ENCODE data around the gene CA5A.
"Not testable (repeated sequence)": the region's sequence is repeated elsewhere in the genome, so short reads cannot be mapped to it uniquely, and the experiment has no call there.

The CA5A gene

DNA sequence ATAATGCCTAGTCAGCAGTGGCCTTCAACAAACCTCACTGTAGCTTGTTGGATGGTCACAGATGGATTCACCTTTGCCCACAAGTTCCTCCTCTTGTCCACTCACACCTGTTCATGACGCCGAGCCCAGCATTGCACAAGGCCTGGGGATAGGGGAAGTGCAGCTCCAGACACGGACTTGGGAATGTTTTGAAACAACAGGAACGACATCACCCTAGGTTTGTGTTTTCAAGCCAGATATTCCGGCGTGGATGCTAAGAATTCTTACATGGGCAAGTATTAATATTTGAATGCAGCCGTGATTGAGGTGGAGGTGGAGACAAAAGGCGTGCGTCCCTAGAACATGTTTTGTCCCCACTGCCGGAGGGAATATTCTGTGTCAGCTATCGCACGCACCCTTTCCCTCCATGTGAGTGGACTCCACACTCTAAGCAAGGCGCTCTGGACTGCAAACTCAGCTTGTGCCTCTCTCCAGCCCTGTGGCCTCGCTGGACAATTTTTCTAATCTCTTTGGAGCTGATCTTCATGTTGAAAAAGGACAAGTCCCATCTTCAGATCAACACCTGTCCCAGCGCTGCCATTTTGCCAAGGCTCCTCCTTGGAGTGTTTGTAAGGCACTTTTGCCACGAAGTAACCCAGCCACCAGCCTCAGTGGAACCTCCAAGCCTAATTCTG, 12.9 kb upstream of the CA5A start:
- no peak for DNase-seq (ENCODE audit: extremely low read depth in 1 of 2, low read depth in 1 of 2)

DNA sequence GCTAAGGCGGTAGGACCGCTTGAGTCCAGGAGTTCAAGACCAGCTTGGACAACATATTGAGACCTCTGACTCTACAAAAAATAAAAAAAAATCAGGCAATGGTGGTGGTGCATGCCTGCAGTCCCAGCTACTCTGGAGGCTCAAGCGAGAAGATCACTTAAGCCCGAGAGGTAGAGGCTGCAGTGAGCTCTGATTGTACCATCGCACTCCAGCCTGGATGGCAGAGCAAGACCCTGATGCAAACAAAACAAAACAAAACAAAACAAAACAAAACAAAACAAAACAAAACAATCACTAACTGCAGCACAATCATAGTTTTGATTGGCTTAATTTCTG, 12.4 kb upstream of the CA5A start:
- no peak for DNase-seq (ENCODE audit: extremely low read depth in 1 of 2, low read depth in 1 of 2)

DNA sequence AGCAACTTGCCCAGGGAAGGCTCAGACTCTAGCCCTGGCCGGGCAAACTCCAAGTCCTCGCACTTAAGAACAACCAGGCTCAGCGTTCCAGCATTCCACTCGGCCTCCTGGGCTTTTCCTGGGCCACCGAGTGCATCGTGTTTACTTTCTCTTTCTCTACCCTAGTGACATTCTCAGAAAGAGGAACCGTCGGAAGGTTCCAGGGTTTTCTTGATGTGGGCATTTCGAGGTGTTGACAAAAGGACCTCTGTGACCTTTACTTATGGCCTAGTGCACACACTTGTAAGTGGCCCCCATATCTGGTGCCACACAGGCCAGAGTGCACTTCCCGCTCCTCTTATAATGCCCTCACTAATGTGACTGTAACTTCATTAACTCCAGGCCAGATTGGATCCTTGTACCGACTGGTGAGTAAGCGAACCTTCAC, 11.8 kb upstream of the CA5A start:
- no peak for DNase-seq (ENCODE audit: extremely low read depth in 1 of 2, low read depth in 1 of 2)

DNA sequence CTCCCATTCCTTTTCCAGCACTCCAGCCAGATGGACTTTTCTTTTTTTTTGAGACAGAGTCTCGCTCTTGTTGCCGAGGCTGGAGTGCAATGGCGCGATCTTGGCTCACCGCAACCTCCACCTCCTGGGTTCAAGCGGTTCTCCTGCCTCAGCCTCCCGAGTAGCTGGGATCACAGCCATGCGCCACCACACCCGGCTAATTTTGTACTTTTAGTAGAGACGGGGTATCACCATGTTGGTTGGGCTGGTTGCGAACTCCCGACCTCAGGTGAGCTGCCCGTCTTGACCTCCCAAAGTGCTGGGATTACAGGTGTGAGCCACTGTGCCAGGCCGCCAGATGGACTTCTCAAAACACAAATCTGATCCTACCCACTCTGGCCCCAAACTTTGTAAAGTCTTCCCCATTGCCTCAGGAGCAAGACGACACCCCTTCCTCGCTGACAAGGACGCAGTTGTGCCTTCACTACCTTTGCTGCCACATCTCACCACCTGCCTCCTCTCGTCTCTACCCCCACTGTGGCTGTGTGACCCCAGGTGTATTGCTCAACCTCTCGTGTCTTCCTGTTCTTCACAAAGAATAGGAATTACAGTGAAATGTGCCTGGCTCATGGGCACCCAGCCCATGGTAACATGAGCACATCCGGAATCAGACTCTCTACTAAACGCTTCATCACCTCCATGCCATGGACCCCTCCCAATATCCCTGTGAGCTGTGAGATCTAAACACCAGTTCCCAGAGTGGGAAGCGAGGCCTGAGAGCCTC, 11.2 kb upstream of the CA5A start:
- DNase-seq (ENCODE audit: extremely low read depth in 1 of 2, low read depth in 1 of 2), result no peak

DNA sequence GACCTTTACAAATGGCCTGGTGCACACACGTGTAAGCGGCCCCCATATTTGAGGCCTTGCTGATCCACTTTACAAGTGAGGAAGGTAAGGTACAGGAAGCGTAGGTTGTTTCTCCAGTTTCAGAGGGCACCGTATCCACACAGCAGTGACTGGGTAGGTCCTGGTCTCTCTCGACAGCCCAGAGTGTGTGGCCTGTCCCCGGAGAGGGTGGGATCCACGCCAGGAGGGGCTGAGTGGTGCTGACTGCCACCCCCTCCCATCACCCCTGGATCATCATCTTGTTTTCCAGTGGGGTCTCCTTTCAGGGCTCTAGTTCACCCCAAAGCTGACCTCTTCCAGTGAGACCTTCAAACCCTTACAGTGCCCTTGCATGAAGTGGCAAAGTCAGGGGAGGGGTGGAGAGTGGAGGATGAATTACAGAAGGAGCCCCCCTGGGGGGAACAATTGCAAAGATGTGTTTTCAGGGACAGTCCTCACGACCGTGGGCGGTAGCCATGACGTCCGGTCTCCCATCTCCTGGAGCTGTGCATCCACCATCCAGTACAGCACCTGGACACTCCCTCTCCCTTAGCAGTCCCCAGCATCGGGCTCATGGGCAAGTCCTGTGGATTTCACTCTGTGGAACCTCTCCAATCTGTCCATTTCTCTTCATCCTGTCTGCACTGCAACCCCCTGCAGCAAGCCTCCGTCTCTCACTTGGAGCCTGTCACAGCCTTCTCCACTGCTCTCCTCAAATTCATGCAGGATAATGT, 10.4 kb upstream of the CA5A start:
- no peak for DNase-seq (ENCODE audit: extremely low read depth in 1 of 2, low read depth in 1 of 2)

DNA sequence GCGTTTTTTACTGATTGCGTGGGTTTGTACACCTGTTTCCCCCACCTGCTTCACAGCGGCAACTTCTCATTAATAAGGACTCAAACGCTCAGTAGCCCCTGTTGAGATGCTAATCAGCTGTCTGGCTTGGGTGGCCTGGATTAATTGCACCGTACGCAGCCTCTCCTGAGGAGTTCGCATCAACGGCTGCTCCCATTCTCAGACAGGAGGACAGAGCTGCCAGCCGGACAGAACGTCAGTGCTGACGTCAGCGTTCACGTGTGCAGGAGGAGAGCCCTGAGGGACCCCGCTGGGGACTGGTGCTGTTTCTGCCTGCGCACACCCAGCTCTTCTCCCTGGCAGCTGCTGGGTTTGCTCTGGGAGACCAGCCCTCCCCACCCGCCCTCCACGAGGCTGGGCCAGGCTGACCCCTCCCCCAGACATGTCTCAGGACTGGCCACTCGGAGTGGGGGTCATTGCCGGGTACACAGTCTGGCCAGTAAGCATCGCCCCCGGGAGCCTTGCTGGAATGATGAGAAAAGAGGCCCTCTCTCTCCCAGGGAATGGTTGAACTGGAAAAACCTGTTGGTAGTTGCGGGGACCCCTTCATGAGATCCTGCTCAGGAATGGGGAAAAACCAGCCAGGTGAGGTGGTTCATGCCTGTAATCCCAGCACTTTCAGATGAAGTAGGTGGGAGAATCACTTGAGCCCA, 9.2 kb upstream of the CA5A start:
- DNase-seq (ENCODE audit: extremely low read depth in 1 of 2, low read depth in 1 of 2), result no peak

DNA sequence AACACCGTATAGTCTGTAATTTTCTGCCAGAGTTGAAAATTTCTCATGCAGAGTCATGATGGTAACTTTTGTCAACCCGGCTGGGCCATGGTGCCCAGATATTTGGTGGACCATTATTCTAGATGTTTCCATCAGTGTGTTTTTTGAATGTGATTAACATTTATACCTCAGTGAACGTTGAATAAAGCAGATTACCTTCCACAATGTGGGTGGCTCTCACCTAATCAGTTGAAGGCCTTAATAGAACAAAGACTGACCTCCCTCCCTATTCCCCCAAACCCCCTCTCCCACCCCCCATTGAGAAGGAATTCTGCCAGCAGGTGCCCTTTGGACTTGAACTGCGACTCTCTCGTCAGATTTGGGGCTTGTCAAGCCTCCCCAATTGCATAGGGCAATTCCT, 6.4 kb upstream of the CA5A start:
- no peak for DNase-seq (ENCODE audit: extremely low read depth in 1 of 2, low read depth in 1 of 2)

DNA sequence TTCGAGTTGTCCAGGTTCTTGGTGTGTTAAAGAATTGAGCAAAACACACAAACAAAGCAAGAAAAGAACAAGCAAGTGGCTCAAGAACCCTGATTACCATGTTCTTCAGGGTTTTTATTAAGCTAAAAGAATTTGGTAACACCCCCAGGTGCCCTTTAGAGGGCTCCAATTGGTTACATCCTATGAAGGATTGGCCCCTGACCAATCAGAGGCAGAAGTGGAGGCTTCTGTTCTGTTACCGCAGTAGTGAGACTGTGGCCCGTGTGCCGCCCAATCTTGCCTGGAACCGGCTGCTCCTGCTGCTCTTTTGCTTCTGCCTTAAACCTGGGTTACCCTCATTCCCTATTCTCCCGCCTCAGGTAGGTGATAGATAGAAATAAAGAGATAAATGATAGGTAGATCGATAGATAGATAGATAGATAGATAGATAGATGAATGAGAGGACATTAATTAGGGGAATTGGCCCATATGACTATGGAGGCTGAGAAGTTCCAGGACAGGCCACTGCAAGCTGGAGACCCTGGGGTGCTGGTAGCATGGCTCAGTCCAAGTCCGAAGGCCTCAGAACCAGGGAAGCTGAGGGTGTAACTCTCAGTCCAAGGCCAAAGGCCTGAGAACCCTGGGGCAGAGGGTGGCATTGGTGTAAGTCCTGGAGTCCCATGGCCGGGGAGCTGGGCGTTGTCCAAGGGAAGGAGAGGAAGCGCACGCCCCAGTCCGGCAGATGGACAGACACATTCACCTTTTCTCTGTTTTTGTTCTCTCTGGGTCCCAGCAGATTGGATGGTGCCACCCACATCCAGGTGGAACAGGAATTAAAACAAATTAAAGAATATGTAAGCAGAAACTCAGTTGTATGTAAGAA, 3.5 kb upstream of the CA5A start:
- no peak for DNase-seq (ENCODE audit: extremely low read depth in 1 of 2, low read depth in 1 of 2)

DNA sequence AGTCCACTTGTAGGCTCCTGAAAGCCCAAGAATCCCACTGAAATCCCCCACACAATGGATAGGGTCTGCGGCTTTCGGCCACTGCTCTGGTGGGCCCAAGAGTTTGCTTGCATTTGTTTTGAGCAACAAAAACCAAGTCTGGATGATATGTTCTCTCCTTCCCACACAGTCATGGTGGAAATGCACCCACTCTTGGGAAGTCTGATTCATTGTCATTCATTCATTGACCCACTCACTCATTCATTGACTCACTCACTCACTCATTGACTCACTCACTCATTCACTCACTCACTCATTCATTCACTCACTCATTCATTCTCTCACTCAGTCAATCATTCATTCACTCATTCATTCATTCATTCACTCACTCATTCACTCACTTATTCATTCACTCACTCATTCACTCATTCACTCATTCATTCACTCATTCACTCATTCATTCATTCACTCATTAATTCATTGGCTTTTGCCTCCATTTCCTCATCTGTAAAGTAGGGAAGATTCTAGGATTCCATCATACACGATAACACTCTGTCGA, 2.2 kb upstream of the CA5A start:
- DNase-seq (ENCODE audit: extremely low read depth in 1 of 2, low read depth in 1 of 2), result no peak

DNA sequence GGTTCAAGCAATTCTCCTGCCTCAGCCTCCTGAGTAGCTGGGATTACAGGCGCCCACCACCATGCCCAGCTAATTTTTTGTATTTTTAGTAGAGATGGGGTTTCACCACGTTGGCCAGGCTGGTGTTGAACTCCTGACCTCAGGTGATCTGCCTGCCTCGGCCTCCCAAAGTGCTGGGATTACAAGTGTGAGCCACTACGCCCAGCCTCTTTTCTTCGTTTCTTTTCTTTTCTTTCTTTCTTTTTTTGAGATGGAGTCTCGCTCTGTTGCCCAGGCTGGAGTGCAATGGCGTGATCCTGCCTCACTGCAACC, 858 bp upstream of the CA5A start:
- DNase-seq (ENCODE audit: extremely low read depth in 1 of 2, low read depth in 1 of 2), result not testable (repeated sequence)

DNA sequence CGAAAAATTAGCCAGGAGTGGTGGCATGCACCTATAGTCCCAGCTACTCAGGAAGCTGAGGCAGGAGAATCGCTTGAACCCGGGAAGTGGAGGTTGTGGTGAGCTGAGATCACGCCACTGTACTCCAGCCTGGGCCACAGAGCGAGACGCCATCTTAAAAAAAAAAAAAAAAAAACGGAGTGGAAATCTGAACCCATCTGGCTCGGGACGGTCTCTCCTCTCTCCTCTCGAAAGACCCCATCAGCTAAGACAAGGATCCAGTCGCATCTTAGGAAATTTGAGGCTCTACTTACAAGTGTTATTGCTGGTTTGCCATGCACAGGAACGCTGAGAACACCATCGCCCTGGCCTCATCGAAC, 334 bp downstream of the CA5A start:
- DNase-seq (ENCODE audit: extremely low read depth in 1 of 2, low read depth in 1 of 2), result not testable (repeated sequence)

DNA sequence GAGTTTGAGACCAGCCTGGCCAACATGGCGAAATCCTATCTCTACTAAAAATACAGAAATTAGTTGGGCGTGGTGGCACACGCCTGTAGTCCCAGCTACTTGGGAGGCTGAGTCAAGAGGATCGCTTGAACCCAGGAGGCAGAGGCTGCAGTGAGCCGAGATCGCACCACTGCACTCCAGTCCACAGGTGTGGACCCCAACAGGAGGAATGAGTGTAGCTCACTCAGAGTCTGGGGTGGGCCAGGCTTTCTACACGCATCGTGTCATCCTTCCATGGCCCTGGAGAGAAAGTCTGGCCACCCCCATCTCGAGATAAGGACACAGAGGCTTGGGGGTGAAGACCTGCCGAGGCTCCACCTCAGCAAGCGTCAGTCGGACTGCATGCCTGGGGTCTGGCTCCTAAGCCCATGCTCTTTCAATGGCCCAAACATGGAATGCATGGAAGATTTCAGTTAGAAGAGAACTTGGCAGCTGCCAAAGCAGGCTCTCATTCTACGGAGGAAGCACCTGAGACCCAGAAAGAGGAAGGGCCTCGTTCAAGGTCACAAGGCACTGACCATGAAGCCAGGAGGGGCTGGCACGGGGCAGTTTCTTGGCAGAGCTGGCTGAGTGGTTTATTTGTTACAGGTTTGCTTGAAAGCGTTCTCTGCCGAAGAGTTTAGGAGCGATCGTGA, 1.4 kb downstream of the CA5A start:
- not testable (repeated sequence) for DNase-seq (ENCODE audit: extremely low read depth in 1 of 2, low read depth in 1 of 2)

DNA sequence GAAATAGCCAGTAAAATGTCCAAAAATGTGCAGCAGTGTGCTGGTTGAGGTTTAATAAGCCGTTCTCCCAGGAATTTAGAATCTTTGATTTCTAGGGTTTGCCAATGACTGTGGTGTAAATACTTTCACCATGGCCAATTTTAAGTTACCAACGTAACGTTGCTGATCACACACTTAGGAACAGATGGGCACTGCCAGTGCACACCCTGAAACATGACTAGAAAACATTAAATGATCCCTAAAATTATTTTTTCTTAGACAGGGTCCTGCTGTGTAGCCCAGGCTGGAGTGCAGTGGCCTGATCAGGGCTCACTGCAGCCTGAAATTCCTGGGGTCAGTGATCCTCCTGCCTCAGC, 3.2 kb downstream of the CA5A start:
- no peak for DNase-seq (ENCODE audit: extremely low read depth in 1 of 2, low read depth in 1 of 2)

DNA sequence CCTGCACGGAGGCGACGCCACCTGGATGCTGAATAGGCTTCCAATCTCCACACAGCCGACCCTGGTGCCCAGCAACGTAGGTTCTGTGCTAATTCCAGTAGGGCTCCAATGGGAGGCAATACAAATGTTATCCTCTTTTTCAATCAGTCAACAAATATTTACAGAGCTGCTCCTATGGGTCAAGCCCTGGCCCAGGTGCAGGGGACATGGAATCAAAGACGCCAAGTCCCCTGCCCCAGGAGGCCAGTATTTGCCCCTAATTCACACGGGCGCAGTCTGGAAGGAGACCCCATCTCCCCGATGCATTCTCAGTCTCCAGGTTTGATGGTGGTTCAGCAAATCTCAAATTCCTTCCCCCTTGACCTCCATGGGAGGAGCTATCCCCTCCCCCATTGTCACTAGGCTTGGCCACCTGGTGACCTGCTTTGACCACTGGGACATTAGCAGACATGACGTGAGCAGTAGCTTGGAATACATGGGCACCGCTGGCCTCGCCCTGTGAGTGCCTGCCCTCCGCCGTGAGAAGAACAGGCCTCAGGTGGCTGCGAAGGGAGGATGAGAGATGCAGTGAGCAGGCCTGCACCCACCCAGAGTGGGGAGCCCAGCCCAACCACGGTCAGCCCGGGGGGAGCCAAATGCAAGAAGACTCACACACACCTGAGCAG, 3.7 kb downstream of the CA5A start:
- DNase-seq (ENCODE audit: extremely low read depth in 1 of 2, low read depth in 1 of 2), result not testable (repeated sequence)

DNA sequence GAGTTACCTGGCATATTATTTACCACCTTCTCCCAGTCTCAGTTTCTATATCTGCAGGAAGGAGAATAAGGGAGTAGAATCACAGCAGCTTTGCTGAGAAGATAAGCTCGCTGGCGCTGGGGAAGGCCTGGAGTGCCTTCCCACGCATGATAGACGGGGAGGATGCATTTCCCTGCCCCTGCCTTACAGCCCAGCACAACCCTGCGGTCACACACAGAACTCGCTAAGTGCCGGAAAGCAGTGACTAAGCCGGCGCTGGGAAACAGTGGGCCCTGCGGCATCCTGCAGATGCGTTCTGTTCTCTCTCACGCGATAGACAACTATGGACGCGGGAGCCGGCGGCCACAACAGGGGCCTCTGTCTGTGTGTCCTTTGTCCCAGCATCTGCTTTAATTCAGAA, 4.8 kb downstream of the CA5A start:
- no peak for DNase-seq (ENCODE audit: extremely low read depth in 1 of 2, low read depth in 1 of 2)

DNA sequence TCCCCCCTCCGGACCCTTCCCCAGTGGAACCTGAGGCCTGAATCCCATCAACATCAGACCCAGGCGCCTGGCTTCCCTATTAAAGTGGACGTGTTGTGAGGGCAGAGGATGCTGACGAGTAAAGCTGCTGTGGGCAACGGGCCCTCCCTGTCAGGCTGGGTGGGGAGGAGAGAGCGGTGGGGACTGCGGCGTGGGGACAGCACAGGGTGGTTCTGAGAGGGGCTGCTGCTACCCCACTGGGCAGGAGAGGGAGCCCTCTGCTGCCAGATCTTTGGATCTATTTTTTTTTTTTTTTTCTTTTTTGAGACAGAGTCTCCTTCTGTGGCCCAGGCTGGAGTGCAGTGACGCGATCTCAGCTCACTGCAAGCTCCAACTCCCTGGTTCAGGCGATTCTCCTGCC, 5.9 kb downstream of the CA5A start:
- no peak for DNase-seq (ENCODE audit: extremely low read depth in 1 of 2, low read depth in 1 of 2)

DNA sequence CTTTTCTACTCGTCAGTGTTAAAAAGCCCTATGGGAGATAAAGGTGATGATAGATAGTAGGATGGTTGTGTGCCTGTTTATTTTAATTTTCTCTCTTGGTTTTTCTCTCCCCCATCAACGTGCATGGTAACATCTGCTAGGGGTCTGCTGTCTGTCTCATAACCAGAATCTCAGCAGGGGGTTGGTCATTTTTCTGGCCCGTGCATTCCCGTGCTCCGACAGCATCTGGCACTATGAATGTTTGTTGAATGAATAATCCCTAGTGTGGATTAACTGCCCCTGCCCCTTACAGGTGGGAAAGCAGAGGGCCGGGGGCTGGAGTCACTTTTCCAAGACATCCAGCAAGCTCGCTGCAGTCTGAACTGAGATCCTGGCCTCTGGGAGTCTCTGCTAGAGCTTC, 6.3 kb downstream of the CA5A start:
- no peak for DNase-seq (ENCODE audit: extremely low read depth in 1 of 2, low read depth in 1 of 2)

DNA sequence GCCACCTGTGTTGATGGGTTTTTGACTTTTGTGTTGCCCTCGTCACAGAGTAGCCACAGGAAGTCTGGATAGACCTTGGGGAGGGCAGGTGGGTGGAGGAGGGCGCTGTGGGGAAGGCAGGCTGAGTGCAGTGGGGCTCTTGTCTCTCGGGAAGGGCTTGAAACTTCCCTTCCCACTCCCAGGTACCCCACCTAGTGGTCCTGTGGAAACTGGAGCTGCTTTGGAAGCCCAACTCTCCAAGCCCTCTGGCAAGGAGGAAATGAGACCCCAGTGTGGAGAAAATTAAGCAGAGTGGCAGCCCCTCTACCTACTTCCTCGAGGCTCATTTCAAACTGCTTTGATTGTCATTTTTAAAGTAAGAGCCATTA, 9.2 kb downstream of the CA5A start:
- DNase-seq (ENCODE audit: extremely low read depth in 1 of 2, low read depth in 1 of 2), result no peak
